8988T (cell line): ENCODE results near the gene BMP2K.

Experiments
- DNase-seq: peaks from one replicate; pipeline ENCODE4 v3.0.0; 2011

The BMP2K gene

GRCh38 chr4:78765432-78766006 is 10.6 kb upstream of the BMP2K start:
- DNase-seq = no peak

- no peak for DNase-seq
Measured at GRCh38 chr4:78766026-78766425, 10.1 kb upstream of the BMP2K start.

GRCh38 chr4:78766650-78767049 is 9.5 kb upstream of the BMP2K start:
- DNase-seq = no peak

GRCh38 chr4:78767350-78767749 is 8.8 kb upstream of the BMP2K start:
- DNase-seq = no peak

GRCh38 chr4:78768452-78769180 is 7.5 kb upstream of the BMP2K start:
- no peak for DNase-seq

- no peak for DNase-seq
Measured at GRCh38 chr4:78770091-78770642, 6.0 kb upstream of the BMP2K start.

GRCh38 chr4:78772526-78773091 is 3.5 kb upstream of the BMP2K start:
- no peak for DNase-seq

- DNase-seq = no peak
Measured at GRCh38 chr4:78774417-78774816, 1.7 kb upstream of the BMP2K start.

- DNase-seq = peak; percentile 64
Measured at GRCh38 chr4:78775303-78776078, 659 bp upstream of the BMP2K start.

- peak; percentile 16 for DNase-seq
Measured at GRCh38 chr4:78776729-78777575, 802 bp downstream of the BMP2K start.

GRCh38 chr4:78777576-78777940 is 1.4 kb downstream of the BMP2K start:
- DNase-seq = no peak

- no peak for DNase-seq
Measured at GRCh38 chr4:78778530-78778929, 2.4 kb downstream of the BMP2K start.

- no peak for DNase-seq
Measured at GRCh38 chr4:78779280-78779679, 3.1 kb downstream of the BMP2K start.

- no peak for DNase-seq
Measured at GRCh38 chr4:78780093-78780492, 3.9 kb downstream of the BMP2K start.

- DNase-seq = no peak
Measured at GRCh38 chr4:78781139-78781538, 5.0 kb downstream of the BMP2K start.

- no peak for DNase-seq
Measured at GRCh38 chr4:78781924-78782323, 5.8 kb downstream of the BMP2K start.

GRCh38 chr4:78784236-78784865 is 8.2 kb downstream of the BMP2K start:
- DNase-seq = no peak

- no peak for DNase-seq
Measured at GRCh38 chr4:78787392-78788006, 11.3 kb downstream of the BMP2K start.

GRCh38 chr4:78788007-78788889 is 12.1 kb downstream of the BMP2K start:
- DNase-seq = no peak
